HEK293 (cell line): ENCODE data around the gene ITPRIPL2.

ENCODE experiments used
- CTCF ChIA-PET: fragments of 350-600 bp; formaldehyde crosslinking; extraction: SDS; loops from one replicate; lab custom pipeline; 2021; ENCODE audit warnings: antibody characterized with exemption; lab: Yijun Ruan, JAX
- POLR2A ChIA-PET: fragments of 300-600 bp; formaldehyde crosslinking; extraction: SDS; loops from one replicate; lab custom pipeline; 2020; ENCODE audit warnings: antibody characterized with exemption, inconsistent platforms; lab: Yijun Ruan, JAX
- H3K27ac ChIP-seq: fragments of 200-500 bp; sonication (Bioruptor generic); 2 replicates; pipeline ENCODE4 v1.5.1; 2014; ENCODE audit warnings: low read depth, low read length, control low read depth, inconsistent platforms; ENCODE audit errors: extremely low read depth
- H3K36me3 ChIP-seq, 2 experiments: fragments of 200-500 bp in 1 of 2; sonication (Bioruptor generic) in 1 of 2; 1 replicate in 1 of 2; 2 replicates in 1 of 2; pipeline ENCODE4 v1.5.1; 2014 to 2017; ENCODE audit warnings: inconsistent platforms in 2 of 2, low read length in 2 of 2; ENCODE audit not compliant: control insufficient read depth in 2 of 2, insufficient read depth in 1 of 2
- H3K4me1 ChIP-seq: fragments of 200-500 bp; sonication (Bioruptor generic); 2 replicates; pipeline ENCODE4 v1.5.1; 2014; ENCODE audit warnings: mild to moderate bottlenecking, low read length, inconsistent platforms; ENCODE audit not compliant: control insufficient read depth, insufficient read depth
- H3K4me3 ChIP-seq: 2 replicates; pipeline ENCODE4 v1.5.1; 2011; ENCODE audit warnings: low read depth, mild to moderate bottlenecking, control low read depth, low read length, moderate library complexity
- H3K9me3 ChIP-seq: fragments of 200-500 bp; sonication (Bioruptor generic); 2 replicates; pipeline ENCODE4 v1.5.1; 2014; ENCODE audit warnings: low read depth, low read length, inconsistent platforms; ENCODE audit not compliant: control insufficient read depth, insufficient read depth
- AEBP2 ChIP-seq: fragments of 450-650 bp; formaldehyde crosslinking; IDR thresholded peaks from 2 replicates; pipeline ENCODE4 v1.5.1; 2016; ENCODE audit warnings: missing biosample characterization, missing genetic modification characterization, borderline replicate concordance
- ATF2 ChIP-seq: fragments of 450-650 bp; formaldehyde crosslinking; IDR thresholded peaks from 2 replicates; pipeline ENCODE4 v1.5.1; 2016; ENCODE audit warnings: missing biosample characterization, missing genetic modification characterization, low read depth
- BCL11B ChIP-seq: fragments of 450-650 bp; formaldehyde crosslinking; IDR thresholded peaks from 2 replicates; pipeline ENCODE4 v1.5.1; 2016; ENCODE audit warnings: low read depth, missing biosample characterization, missing genetic modification characterization
- HOXA7 ChIP-seq: sonication (generic); formaldehyde crosslinking; IDR thresholded peaks from 2 replicates; pipeline ENCODE4 v1.8.1; 2022; ENCODE audit warnings: missing genetic modification reagents, borderline replicate concordance
- IKZF3 ChIP-seq: fragments of 450-650 bp; IDR thresholded peaks from 2 replicates; pipeline ENCODE4 v1.5.0; 2018; ENCODE audit warnings: missing biosample characterization, mild to moderate bottlenecking, missing genetic modification characterization, moderate library complexity
- PRDM1 ChIP-seq: fragments of 450-650 bp; formaldehyde crosslinking; IDR thresholded peaks from 2 replicates; pipeline ENCODE4; 2016; ENCODE audit warnings: missing biosample characterization, missing genetic modification characterization
- SCRT1 ChIP-seq: fragments of 450-650 bp; formaldehyde crosslinking; IDR thresholded peaks from 2 replicates; pipeline ENCODE4 v1.5.1; 2016; ENCODE audit warnings: missing biosample characterization, missing genetic modification characterization, borderline replicate concordance
- ZBTB11 ChIP-seq: fragments of 450-650 bp; formaldehyde crosslinking; conservative IDR thresholded peaks from 2 replicates; pipeline ENCODE4 v1.5.1; 2016; ENCODE audit warnings: low read depth, missing biosample characterization, missing genetic modification characterization
- ZBTB44 ChIP-seq: fragments of 450-650 bp; IDR thresholded peaks from 2 replicates; pipeline ENCODE4 v1.5.1; 2018; ENCODE audit warnings: missing biosample characterization, mild to moderate bottlenecking, missing genetic modification characterization
- ZNF174 ChIP-seq: fragments of 450-650 bp; formaldehyde crosslinking; IDR thresholded peaks from 2 replicates; pipeline ENCODE4 v1.5.0; 2017; ENCODE audit warnings: missing biosample characterization, mild to moderate bottlenecking, missing genetic modification characterization
- ZNF175 ChIP-seq: fragments of 450-650 bp; formaldehyde crosslinking; IDR thresholded peaks from 2 replicates; pipeline ENCODE4 v1.5.1; 2016; ENCODE audit warnings: missing biosample characterization, missing genetic modification characterization
- ZNF274 ChIP-seq, 2 experiments: fragments of 200-500 bp in 1 of 2; fragments of 450-650 bp in 1 of 2; sonication (Bioruptor generic) in 1 of 2; formaldehyde crosslinking in 1 of 2; IDR thresholded peaks; 2 replicates each; pipeline versions ENCODE4 v1.5.1 to v1.6.1; 2014 to 2016; ENCODE audit warnings: borderline replicate concordance in 1 of 2, inconsistent platforms in 1 of 2, low read length in 1 of 2, missing biosample characterization in 1 of 2, missing genetic modification characterization in 1 of 2
- ZNF48 ChIP-seq: fragments of 450-650 bp; formaldehyde crosslinking; IDR thresholded peaks from 2 replicates; pipeline ENCODE4 v1.5.1; 2016; ENCODE audit warnings: missing biosample characterization, missing genetic modification characterization
- ZNF621 ChIP-seq: fragments of 450-650 bp; formaldehyde crosslinking; IDR thresholded peaks from 2 replicates; pipeline ENCODE4 v1.5.1; 2017; ENCODE audit warnings: missing biosample characterization, missing genetic modification characterization
- ZNF629 ChIP-seq: fragments of 450-650 bp; formaldehyde crosslinking; IDR thresholded peaks from 2 replicates; pipeline ENCODE4 v1.5.1; 2017; ENCODE audit warnings: missing biosample characterization, missing genetic modification characterization
- ZNF701 ChIP-seq: fragments of 450-650 bp; formaldehyde crosslinking; IDR thresholded peaks from 2 replicates; pipeline ENCODE4 v1.5.1; 2016; ENCODE audit warnings: missing biosample characterization, missing genetic modification characterization
- ZNF837 ChIP-seq: fragments of 450-650 bp; formaldehyde crosslinking; IDR thresholded peaks from 2 replicates; pipeline ENCODE4 v1.5.1; 2016; ENCODE audit warnings: missing biosample characterization, missing genetic modification characterization
- TF ChIP-seq, protein P1 (sequence below): fragments of 450-650 bp; formaldehyde crosslinking; IDR thresholded peaks from 2 replicates; pipeline ENCODE4 v1.5.1; 2016; ENCODE audit warnings: missing biosample characterization, missing genetic modification characterization
- TF ChIP-seq, protein P2 (sequence below): fragments of 450-650 bp; formaldehyde crosslinking; IDR thresholded peaks from 2 replicates; pipeline ENCODE4 v1.5.1; 2016; ENCODE audit warnings: missing biosample characterization, missing genetic modification characterization
- TF ChIP-seq, protein P3 (sequence below): fragments of 450-650 bp; formaldehyde crosslinking; IDR thresholded peaks from 2 replicates; pipeline ENCODE4 v1.5.1; 2017; ENCODE audit warnings: missing biosample characterization, missing genetic modification characterization

The ITPRIPL2 gene

GRCh38 chr16:19126300-19126699 lies 12.5 kb downstream of the ITPRIPL2 start:
- Histone ChIP-seq H3K9me3 (no peaks in the 10 kb centered on the region), H3K27ac (no peak overlapping the region), H3K36me3 (no peaks in the 10 kb centered on the region), H3K4me1 (peaks cover 8% of the 10 kb centered on the region), H3K4me3 (no peak overlapping the region)
- no peak for TF ChIP-seq ZNF629 (tag by site-specific recombination)
- TF ChIP-seq ZBTB44 (tag by site-specific recombination): no peak
- TF ChIP-seq, protein P1, sequence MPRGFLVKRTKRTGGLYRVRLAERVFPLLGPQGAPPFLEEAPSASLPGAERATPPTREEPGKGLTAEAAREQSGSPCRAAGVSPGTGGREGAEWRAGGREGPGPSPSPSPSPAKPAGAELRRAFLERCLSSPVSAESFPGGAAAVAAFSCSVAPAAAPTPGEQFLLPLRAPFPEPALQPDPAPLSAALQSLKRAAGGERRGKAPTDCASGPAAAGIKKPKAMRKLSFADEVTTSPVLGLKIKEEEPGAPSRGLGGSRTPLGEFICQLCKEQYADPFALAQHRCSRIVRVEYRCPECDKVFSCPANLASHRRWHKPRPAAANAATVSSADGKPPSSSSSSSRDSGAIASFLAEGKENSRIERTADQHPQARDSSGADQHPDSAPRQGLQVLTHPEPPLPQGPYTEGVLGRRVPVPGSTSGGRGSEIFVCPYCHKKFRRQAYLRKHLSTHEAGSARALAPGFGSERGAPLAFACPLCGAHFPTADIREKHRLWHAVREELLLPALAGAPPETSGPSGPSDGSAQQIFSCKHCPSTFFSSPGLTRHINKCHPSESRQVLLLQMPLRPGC: no peak
- TF ChIP-seq, protein P2, sequence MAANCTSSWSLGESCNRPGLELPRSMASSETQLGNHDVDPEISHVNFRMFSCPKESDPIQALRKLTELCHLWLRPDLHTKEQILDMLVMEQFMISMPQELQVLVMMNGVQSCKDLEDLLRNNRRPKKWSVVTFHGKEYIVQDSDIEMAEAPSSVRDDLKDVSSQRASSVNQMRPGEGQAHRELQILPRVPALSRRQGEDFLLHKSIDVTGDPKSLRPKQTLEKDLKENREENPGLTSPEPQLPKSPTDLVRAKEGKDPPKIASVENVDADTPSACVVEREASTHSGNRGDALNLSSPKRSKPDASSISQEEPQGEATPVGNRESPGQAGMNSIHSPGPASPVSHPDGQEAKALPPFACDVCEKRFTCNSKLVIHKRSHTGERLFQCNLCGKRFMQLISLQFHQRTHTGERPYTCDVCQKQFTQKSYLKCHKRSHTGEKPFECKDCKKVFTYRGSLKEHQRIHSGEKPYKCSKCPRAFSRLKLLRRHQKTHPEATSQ (tag by site-specific recombination): no peak
- TF ChIP-seq ZBTB11 (tag by site-specific recombination): no peak
- no peak for TF ChIP-seq HOXA7
- TF ChIP-seq ZNF621 (tag by site-specific recombination): no peak
- TF ChIP-seq SCRT1 (tag by site-specific recombination): no peak
- no peak for TF ChIP-seq IKZF3 (tag by site-specific recombination)
- no peak for TF ChIP-seq AEBP2 (tag by site-specific recombination)
- TF ChIP-seq BCL11B (tag by site-specific recombination): no peak
- TF ChIP-seq ZNF48: no peak
- CTCF ChIA-PET: interaction anchor here (0.8 kb wide), 1 partner anchor 39 kb away, joined by 5 read pairs; no protein-coding TSS in a partner anchor
- POLR2A ChIA-PET: interaction anchor here (1.2 kb wide), 1 partner anchor 9 kb away, joined by 3 read pairs; no protein-coding TSS in a partner anchor

DNA sequence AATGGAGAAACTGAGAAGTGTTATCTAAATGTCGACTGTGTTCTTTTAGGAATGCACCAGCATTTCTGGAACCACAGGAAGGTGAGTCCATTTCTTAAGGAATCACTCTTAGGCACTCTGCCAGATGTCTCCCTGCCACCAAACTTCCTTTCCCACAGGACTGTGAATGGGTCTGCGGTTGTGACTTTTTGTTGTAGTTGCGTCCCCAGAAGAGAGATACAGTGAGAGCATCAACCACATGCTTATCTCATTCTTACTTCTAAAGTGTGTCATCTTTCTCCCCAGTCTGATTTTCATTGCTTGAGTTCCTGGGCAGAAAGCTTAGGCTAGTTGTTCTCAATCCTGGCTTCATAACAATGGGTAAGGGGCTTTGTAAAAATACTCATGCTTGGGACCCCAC lies 13.4 kb downstream of the ITPRIPL2 start:
- Histone ChIP-seq H3K9me3 (no peaks in the 10 kb centered on the region), H3K27ac (no peak overlapping the region), H3K4me3 (no peak overlapping the region), H3K4me1 (peaks cover 13% of the 10 kb centered on the region), H3K36me3 (no peaks in the 10 kb centered on the region)
- CTCF ChIA-PET: no interaction called here
- POLR2A ChIA-PET: no interaction called here
- TF ChIP-seq ZNF175 (tag by site-specific recombination) (no peak), PRDM1 (tag by site-specific recombination) (no peak), ZNF174 (tag by site-specific recombination) (no peak), ATF2 (tag by site-specific recombination) (no peak), ZNF837 (no peak), ZNF701 (tag by site-specific recombination) (no peak), ZNF274 (IDR thresholded peaks at IDR 0.05; ENCODE audit: low read length) (no peak), ZNF274 (tag by site-specific recombination; IDR thresholded peaks at IDR 0.05; ENCODE audit: borderline replicate concordance) (no peak)
- TF ChIP-seq, protein P3, sequence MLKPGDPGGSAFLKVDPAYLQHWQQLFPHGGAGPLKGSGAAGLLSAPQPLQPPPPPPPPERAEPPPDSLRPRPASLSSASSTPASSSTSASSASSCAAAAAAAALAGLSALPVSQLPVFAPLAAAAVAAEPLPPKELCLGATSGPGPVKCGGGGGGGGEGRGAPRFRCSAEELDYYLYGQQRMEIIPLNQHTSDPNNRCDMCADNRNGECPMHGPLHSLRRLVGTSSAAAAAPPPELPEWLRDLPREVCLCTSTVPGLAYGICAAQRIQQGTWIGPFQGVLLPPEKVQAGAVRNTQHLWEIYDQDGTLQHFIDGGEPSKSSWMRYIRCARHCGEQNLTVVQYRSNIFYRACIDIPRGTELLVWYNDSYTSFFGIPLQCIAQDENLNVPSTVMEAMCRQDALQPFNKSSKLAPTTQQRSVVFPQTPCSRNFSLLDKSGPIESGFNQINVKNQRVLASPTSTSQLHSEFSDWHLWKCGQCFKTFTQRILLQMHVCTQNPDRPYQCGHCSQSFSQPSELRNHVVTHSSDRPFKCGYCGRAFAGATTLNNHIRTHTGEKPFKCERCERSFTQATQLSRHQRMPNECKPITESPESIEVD (tag by site-specific recombination): no peak
